Upper lobe of right lung (tissue), 1 donor: Measurements from ENCODE around the gene SLC25A21. TPM values are rescaled to one million over a fixed set of nuclear protein-coding genes. Genes with fewer than 3 reads are reported as not detected.
A peak's percentile ranks its signal among the peaks of the same experiment; 100 is the strongest.

Experiments
- ATAC-seq: fragments of 200-7000 bp; cut with Tn5 transposase; one replicate; pipeline ENCODE4 v1.9.1; 2020; ENCODE audit warnings: mild to moderate bottlenecking, moderate library complexity
- DNase-seq: peaks from one replicate; pipeline ENCODE4 v3.0.0-alpha.2; 2020
- H3K27ac ChIP-seq: fragments of 200-600 bp; one replicate; pipeline ENCODE4 v1.8.0; 2022
- H3K27me3 ChIP-seq: fragments of 200-600 bp; one replicate; pipeline ENCODE4 v1.8.0; 2022; ENCODE audit warnings: mild to moderate bottlenecking
- H3K36me3 ChIP-seq: fragments of 200-600 bp; one replicate; pipeline ENCODE4 v1.8.0; 2022
- H3K4me1 ChIP-seq: fragments of 200-600 bp; one replicate; pipeline ENCODE4 v1.8.0; 2022
- H3K4me3 ChIP-seq: fragments of 200-600 bp; one replicate; pipeline ENCODE4 v1.8.0; 2022; ENCODE audit warnings: mild to moderate bottlenecking
- H3K9me3 ChIP-seq: fragments of 200-600 bp; one replicate; pipeline ENCODE4 v1.8.0; 2022
- intact Hi-C: fragments of 100-400 bp; cut with DNase I; formaldehyde crosslinking; loops from one replicate; pipeline ENCODE4 v1.11.0; 2022
- total RNA-seq: library from RNA; stranded (reverse); fragmentation: NEBNext Ultra II Directional; extraction: Animal tissue kit (Norgen Biotek cat#: 25700); gene quantifications from one replicate; pipeline ENCODE4 v1.2.1, GENCODE V29; 2021
- TF ChIP-seq, protein P1 (sequence below): fragments of 200-600 bp; IDR thresholded peaks from one replicate; pipeline ENCODE4 v1.8.0; 2022; ENCODE audit warnings: antibody characterized with exemption
- donor health status: DM: no; HTN: yes; CAD: no; lungs with severe emphysema.

The SLC25A21 gene
- total RNA-seq, 1 donor from 2014 or later = 0.35 TPM

- no peaks in the 10 kb centered on the region for H3K9me3 ChIP-seq
- no peaks in the 10 kb centered on the region for H3K27me3 ChIP-seq
- H3K4me3 ChIP-seq = peak overlapping the region; percentile 63
- H3K27ac ChIP-seq = peak overlapping the region; percentile 93
- TF ChIP-seq, protein P1, sequence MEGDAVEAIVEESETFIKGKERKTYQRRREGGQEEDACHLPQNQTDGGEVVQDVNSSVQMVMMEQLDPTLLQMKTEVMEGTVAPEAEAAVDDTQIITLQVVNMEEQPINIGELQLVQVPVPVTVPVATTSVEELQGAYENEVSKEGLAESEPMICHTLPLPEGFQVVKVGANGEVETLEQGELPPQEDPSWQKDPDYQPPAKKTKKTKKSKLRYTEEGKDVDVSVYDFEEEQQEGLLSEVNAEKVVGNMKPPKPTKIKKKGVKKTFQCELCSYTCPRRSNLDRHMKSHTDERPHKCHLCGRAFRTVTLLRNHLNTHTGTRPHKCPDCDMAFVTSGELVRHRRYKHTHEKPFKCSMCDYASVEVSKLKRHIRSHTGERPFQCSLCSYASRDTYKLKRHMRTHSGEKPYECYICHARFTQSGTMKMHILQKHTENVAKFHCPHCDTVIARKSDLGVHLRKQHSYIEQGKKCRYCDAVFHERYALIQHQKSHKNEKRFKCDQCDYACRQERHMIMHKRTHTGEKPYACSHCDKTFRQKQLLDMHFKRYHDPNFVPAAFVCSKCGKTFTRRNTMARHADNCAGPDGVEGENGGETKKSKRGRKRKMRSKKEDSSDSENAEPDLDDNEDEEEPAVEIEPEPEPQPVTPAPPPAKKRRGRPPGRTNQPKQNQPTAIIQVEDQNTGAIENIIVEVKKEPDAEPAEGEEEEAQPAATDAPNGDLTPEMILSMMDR = no peak
- no peaks in the 10 kb centered on the region for H3K36me3 ChIP-seq
- DNase-seq (no peak), ATAC-seq (no peak)
- intact Hi-C loops = no loop called here
- H3K4me1 ChIP-seq = peaks cover 4% of the 10 kb centered on the region
Observed at GRCh38 chr14:37172936-37173614, 669 bp upstream of the SLC25A21 start.

DNA sequence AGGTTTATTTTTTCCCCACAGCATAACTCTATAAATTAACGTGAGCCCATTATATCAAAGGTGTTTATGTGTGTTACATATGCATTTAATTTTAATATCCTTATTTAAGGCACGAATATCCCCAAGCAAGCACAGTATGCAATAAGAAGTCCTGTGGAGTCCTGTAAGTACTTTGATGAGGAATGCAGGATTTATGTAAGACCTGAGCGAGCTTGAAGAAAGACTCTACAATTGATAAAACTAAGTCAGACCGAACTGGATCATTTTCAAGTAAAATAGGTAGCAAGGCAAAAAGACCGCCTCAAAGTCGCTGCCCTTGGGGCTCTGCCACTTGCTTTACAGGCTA lies 755 bp downstream of the SLC25A21 start:
- no peaks in the 10 kb centered on the region for H3K9me3 ChIP-seq
- H3K4me1 ChIP-seq = peaks cover 4% of the 10 kb centered on the region
- H3K36me3 ChIP-seq = no peaks in the 10 kb centered on the region
- no peaks in the 10 kb centered on the region for H3K27me3 ChIP-seq
- DNase-seq (no peak), ATAC-seq (no peak)
- peak overlapping the region; percentile 63 for H3K4me3 ChIP-seq
- H3K27ac ChIP-seq = peak overlapping the region; percentile 93
- intact Hi-C loops = no loop called here
- TF ChIP-seq, protein P1 = no peak

DNA sequence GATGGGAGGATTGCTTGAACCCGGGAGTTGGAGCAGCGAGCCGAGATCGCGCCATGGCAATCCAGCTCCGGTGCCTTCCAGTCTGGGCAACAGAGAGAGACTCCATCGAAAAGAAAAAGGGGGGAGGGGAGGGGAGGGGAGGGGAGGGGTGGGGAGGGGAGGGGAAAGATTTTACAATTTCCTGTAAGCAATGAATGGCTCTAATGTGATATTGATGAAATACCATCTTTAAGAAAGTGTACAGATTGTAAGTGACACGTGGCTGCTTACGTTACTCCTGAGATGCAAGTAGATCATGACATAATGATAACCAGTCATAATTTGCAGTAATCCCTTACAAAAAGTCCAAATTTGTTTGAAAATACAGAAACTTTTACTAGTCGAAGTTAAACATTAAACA lies 1.4 kb downstream of the SLC25A21 start:
- no peak for ATAC-seq

GRCh38 chr14:37170237-37170636 lies 2.2 kb downstream of the SLC25A21 start:
- TF ChIP-seq, protein P1 = no peak
- Histone ChIP-seq H3K27me3 (no peaks in the 10 kb centered on the region), H3K27ac (no peak overlapping the region), H3K4me3 (no peak overlapping the region), H3K36me3 (no peaks in the 10 kb centered on the region), H3K4me1 (peaks cover 4% of the 10 kb centered on the region), H3K9me3 (no peaks in the 10 kb centered on the region)
- DNase-seq = no peak
- ATAC-seq = no peak
- intact Hi-C loops = no loop called here

More for the DNA sequence above, 1.4 kb downstream of the SLC25A21 start:
- no peak overlapping the region for H3K27ac ChIP-seq
- H3K36me3 ChIP-seq = no peaks in the 10 kb centered on the region
- no peaks in the 10 kb centered on the region for H3K27me3 ChIP-seq
- no peak for DNase-seq
- no peaks in the 10 kb centered on the region for H3K9me3 ChIP-seq
- intact Hi-C loops = no loop called here
- TF ChIP-seq, protein P1 = no peak
- peaks cover 4% of the 10 kb centered on the region for H3K4me1 ChIP-seq
- no peak overlapping the region for H3K4me3 ChIP-seq

DNA sequence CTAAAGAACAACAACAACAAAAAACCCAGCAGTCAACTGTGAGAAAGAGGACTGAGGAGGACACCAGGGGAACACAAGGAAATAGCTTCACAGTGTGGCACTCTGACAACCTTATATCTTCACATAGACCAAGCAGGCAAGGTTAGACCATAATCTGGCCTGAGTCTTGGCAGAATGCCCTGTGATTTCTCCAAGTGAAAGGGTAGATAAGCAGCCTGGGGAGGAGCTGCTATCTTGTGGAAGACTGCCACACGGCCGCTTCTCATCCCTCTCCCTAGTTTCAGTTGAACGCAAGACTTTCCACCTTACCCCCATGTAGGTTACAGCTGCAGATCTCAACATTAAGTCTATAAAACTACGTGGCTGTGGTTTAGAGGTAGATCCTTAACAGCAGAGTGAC lies 3.7 kb downstream of the SLC25A21 start:
- ATAC-seq (no peak), DNase-seq (no peak)
- Histone ChIP-seq H3K27ac (no peak overlapping the region), H3K27me3 (no peaks in the 10 kb centered on the region), H3K36me3 (no peaks in the 10 kb centered on the region), H3K4me1 (no peaks in the 10 kb centered on the region), H3K9me3 (no peaks in the 10 kb centered on the region), H3K4me3 (no peak overlapping the region)
- TF ChIP-seq, protein P1 = no peak
- intact Hi-C loops = no loop called here
